Heart left ventricle (tissue), 16 donors: ENCODE data around the gene PANK4. TPM values are rescaled to one million over a fixed set of nuclear protein-coding genes. Genes with fewer than 3 reads are reported as not detected.

ENCODE experiments used
- ATAC-seq, 4 donors: fragments of 200-7000 bp; cut with Tn5 transposase; one replicate each; pipeline ENCODE4 v1.9.1; 2020 to 2022; ENCODE audit warnings: moderate library complexity in 4 of 4, mild to moderate bottlenecking in 3 of 4, moderate number of reproducible peaks in 1 of 4
- DNase-seq, 5 donors: peaks; one replicate each; pipeline ENCODE4 v3.0.0-alpha.2; 2020
- H3K27ac ChIP-seq, 12 donors: fragments of 200-600 bp; sonication (generic) in 4 of 12; one replicate each; pipeline versions ENCODE4 v1.5.0 to v1.8.0; 2016 to 2022; ENCODE audit warnings: mild to moderate bottlenecking in 2 of 12
- H3K27me3 ChIP-seq, 9 donors: fragments of 200-600 bp; sonication (generic) in 2 of 9; one replicate each; pipeline versions ENCODE4 v1.5.1 to v1.8.0; 2016 to 2022; ENCODE audit warnings: mild to moderate bottlenecking in 3 of 9
- H3K36me3 ChIP-seq, 9 donors: fragments of 200-600 bp; sonication (generic) in 2 of 9; one replicate each; pipeline versions ENCODE4 v1.5.0 to v1.8.0; 2018 to 2022; ENCODE audit warnings: mild to moderate bottlenecking in 2 of 9
- H3K4me1 ChIP-seq, 12 donors: fragments of 200-600 bp; sonication (generic) in 4 of 12; one replicate each; pipeline versions ENCODE4 v1.5.0 to v1.8.0; 2016 to 2022; ENCODE audit warnings: mild to moderate bottlenecking in 3 of 12
- H3K4me3 ChIP-seq, 12 donors: fragments of 200-600 bp; sonication (generic) in 4 of 12; one replicate each; pipeline versions ENCODE4 v1.5.0 to v1.8.0; 2017 to 2022; ENCODE audit warnings: mild to moderate bottlenecking in 9 of 12, moderate library complexity in 4 of 12
- H3K9me3 ChIP-seq, 12 donors: fragments of 200-600 bp; sonication (generic) in 4 of 12; one replicate each; pipeline versions ENCODE4 v1.5.0 to v1.8.0; 2016 to 2022; ENCODE audit warnings: mild to moderate bottlenecking in 1 of 12
- POLR2A ChIP-seq, 2 donors: fragments of 450-650 bp; IDR thresholded peaks; one replicate each; pipeline ENCODE4 v1.6.1; 2017; ENCODE audit warnings: antibody characterized with exemption in 2 of 2, mild to moderate bottlenecking in 2 of 2, moderate library complexity in 2 of 2
- WGBS, 4 donors: extraction: QIAGEN DNeasy Blood & Tissue Kit in 2 of 4; methylation state at CpG; one replicate each; pipeline versions ENCODE4 v1.1.5 to v1.1.7; 2013 to 2018; 5-methylcytosine and 5-hydroxymethylcytosine counted together
- intact Hi-C, 10 donors: fragments of 100-400 bp; cut with DNase I; formaldehyde crosslinking; loops; one replicate each; pipeline versions ENCODE4 v1.11.1 to v1.14.2; 2022
- polyA plus RNA-seq, 2 donors: library from polyadenylated mRNA; stranded (reverse); fragments of 200-250 nt; gene quantifications; one replicate each; pipeline ENCODE4 v1.2.3, GENCODE V29; 2013
- total RNA-seq, 9 donors: library from RNA; depleted of rRNA in 2 of 9; stranded (reverse); fragments of >200 nt in 2 of 9; fragmentation: NEBNext Ultra II Directional in 3 of 9; extraction: Animal tissue kit (Norgen Biotek cat#: 25700) in 3 of 9; gene quantifications; one replicate each; pipeline versions ENCODE4 v1.1.0 to v1.2.4, GENCODE V29; 2016 to 2023
- TF ChIP-seq, protein P1 (sequence below), 12 donors: fragments of 200-600 bp; sonication (generic) in 4 of 12; IDR thresholded peaks; one replicate each; pipeline versions ENCODE4 v1.5.0 to v1.8.0; 2018 to 2022; ENCODE audit warnings: antibody characterized with exemption in 12 of 12, mild to moderate bottlenecking in 5 of 12
- donor health status: ischemic (EF 13 %, LVEDD 7.1; RV severe dilation, severe dysfunction).
- donor health status: healthy with polysubstance abuse.
- donor health status: DM: no; HTN: yes; CAD: no.
- donor health status: DM: no; HTN: no; CAD: no.
- donor health status: ischemic (EF 25% LVEDD 6.9; RV normal size, moderate dysfunction).
- donor health status: ischemic (EF 25% LVEDD 5.7; RV mildly dilated, moderate dysfunction).
- donor health status: healthy.
- donor health status: DM: yes; HTN: yes; CAD: no.
- donor health status: ischemic (EF 35%, LVEDD 5.7; RV mildly dilated, moderate dysfunction).
- donor health status: nonischemic (EF 11% LVEDD 7.7; RV severe dilation, severe dysfunction).
- donor health status: DM: yes; HTN: yes; CAD: no.
- donor health status: PGD.
- donor health status: ischemic (EF 29% LVEDD 5.4; RV normal size, mild dysfunction).
- donor health status: nonischemic (EF 23%, LVEDD 6.1; RV moderate dilation, normal function).

PANK4 gene
- total and polyA plus RNA-seq, 11 donors, result 27.2 to 43.0 (median 34.4) TPM

DNA sequence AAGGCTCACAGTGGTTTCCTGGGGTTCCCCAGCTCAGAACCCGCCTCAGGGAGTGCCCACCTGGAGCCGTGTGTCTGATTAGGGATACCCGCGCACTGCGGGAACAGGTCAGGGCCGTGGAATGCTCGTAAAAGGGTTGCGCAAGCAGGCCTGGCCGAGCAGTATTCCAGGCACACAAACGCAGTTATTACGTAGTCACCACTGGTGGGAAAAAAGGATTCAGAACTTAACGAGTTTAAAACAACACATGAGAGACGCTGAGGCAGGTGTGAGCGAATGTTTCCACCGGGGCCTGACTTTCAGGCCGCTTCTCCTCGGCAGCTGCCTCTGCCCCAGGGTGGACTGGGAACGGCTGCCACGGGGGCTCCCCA, 32.1 kb downstream of the PANK4 start:
- H3K27me3 ChIP-seq, result peaks cover 0 to 19% (median 6%) of the 10 kb centered on the region in 9 donors
- intact Hi-C loops, result no loop called here
- no peak for TF ChIP-seq POLR2A (IDR thresholded peaks at IDR 0.05)
- TF ChIP-seq, protein P1, sequence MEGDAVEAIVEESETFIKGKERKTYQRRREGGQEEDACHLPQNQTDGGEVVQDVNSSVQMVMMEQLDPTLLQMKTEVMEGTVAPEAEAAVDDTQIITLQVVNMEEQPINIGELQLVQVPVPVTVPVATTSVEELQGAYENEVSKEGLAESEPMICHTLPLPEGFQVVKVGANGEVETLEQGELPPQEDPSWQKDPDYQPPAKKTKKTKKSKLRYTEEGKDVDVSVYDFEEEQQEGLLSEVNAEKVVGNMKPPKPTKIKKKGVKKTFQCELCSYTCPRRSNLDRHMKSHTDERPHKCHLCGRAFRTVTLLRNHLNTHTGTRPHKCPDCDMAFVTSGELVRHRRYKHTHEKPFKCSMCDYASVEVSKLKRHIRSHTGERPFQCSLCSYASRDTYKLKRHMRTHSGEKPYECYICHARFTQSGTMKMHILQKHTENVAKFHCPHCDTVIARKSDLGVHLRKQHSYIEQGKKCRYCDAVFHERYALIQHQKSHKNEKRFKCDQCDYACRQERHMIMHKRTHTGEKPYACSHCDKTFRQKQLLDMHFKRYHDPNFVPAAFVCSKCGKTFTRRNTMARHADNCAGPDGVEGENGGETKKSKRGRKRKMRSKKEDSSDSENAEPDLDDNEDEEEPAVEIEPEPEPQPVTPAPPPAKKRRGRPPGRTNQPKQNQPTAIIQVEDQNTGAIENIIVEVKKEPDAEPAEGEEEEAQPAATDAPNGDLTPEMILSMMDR (IDR thresholded peaks at IDR 0.05), result no peak
- 71 to 81% (median 76%) methylated on average over 19 of the region's 19 CpGs for WGBS, 4 donors
- H3K9me3 ChIP-seq, result peaks cover 0 to 2% (median 0%) of the 10 kb centered on the region in 12 donors
- H3K4me1 ChIP-seq, result no peaks in the 10 kb centered on the region
- no peak for ATAC-seq
- no peaks in the 10 kb centered on the region for H3K36me3 ChIP-seq
- H3K4me3 ChIP-seq, result no peak overlapping the region
- no peak for DNase-seq
- H3K27ac ChIP-seq, result no peak overlapping the region

DNA sequence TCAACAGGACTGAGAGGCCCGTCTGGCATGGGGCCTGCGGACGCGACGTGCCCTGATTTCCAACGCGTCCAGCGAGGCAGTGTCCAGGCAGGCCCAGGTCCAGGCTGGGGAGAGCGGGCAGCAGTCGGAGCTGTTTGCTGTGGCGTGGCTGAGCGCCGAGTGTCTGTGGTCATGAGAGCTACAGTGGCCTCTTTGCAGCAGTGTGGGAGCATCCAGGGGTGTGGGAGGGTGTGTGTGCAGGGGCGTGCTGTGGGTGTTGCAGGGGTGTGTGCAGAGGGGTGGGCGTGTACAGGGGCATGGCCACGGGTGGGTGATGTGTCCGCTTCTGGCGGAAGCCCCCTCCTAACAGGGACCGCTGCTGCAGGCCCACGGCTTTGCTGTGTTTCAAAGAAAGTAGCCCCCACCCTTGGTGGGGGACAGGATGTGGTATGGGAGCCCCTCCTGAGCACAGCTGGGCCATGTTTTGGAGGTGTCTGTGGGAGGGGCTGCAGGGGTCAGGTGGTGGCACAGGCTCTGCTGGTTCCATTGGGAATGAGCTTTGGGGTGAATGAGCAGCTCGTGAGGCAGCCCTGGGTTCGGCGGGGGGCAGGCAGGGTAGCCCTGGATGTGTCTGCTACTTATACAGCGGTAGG, 32.6 kb downstream of the PANK4 start:
- H3K4me1 ChIP-seq, result no peaks in the 10 kb centered on the region
- no peak overlapping the region for H3K27ac ChIP-seq
- ATAC-seq (no peak), DNase-seq (no peak)
- TF ChIP-seq, protein P1 (IDR thresholded peaks at IDR 0.05), result no peak
- TF ChIP-seq POLR2A (IDR thresholded peaks at IDR 0.05), result no peak
- peaks cover 0 to 7% (median 2%) of the 10 kb centered on the region in 12 donors for H3K9me3 ChIP-seq
- 71 to 81% (median 74%) methylated on average over 7 to 24 of the region's 24 CpGs for WGBS, 4 donors
- no peaks in the 10 kb centered on the region for H3K36me3 ChIP-seq
- no peak overlapping the region for H3K4me3 ChIP-seq
- intact Hi-C loops, result no loop called here
- H3K27me3 ChIP-seq, result peaks cover 0 to 14% (median 4%) of the 10 kb centered on the region in 9 donors

DNA sequence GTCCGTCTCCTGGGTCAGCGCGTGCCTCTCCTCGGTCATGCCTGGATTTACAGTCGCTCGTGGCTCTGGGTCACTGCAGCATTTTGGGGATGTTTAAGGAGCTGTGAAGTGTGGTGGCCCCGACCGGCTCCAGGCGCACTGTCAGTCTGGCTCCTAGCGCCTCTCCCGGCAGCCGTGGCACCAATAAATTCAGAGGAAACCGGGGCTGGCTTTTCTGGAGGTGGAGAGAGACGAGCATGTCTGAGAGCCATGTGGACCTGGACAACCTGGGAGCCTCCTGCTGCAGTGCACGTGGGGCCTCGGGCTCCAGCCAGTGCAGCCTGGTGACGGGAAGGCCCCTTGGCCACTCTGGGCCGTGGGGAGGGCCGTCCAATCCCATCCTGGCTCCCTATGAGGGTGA, 33.2 kb downstream of the PANK4 start:
- 55 to 76% (median 67%) methylated on average over 8 to 19 of the region's 19 CpGs for WGBS, 4 donors
- H3K36me3 ChIP-seq, result no peaks in the 10 kb centered on the region
- no peaks in the 10 kb centered on the region for H3K4me1 ChIP-seq
- H3K9me3 ChIP-seq, result peaks cover 0 to 13% (median 6%) of the 10 kb centered on the region in 12 donors
- ATAC-seq (no peak), DNase-seq (no peak)
- H3K27me3 ChIP-seq, result peaks cover 0 to 9% (median 0%) of the 10 kb centered on the region in 9 donors
- H3K4me3 ChIP-seq, result no peak overlapping the region
- TF ChIP-seq POLR2A (IDR thresholded peaks at IDR 0.05), result no peak
- TF ChIP-seq, protein P1 (IDR thresholded peaks at IDR 0.05), result no peak
- intact Hi-C loops, result no loop called here
- no peak overlapping the region for H3K27ac ChIP-seq

DNA sequence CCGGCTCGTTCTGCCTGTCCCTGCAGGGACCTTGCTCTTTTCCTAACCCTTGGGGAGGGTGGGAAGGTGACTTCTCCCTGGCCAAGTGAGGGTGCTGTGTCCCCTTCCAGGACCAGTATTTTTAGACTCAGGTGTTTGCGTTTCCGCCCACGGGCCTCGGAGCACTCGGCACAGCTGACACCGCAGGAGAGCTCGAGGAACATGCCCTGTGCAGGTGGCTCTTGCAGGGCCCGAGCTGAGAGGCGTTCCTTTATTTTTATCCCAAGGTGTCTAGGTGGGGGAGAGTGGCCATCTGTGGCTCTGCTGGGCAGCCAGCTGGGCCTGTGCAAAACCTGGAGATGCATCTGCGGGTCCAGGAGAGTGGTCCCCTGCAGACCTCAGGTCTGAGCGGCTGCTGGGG, 34.3 kb downstream of the PANK4 start:
- DNase-seq, result no peak

More for the DNA sequence above, 34.3 kb downstream of the PANK4 start:
- intact Hi-C loops, result no loop called here
- Histone ChIP-seq H3K36me3 (no peaks in the 10 kb centered on the region), H3K9me3 (peaks cover 0 to 16% (median 6%) of the 10 kb centered on the region in 12 donors), H3K27me3 (peaks cover 0 to 9% (median 0%) of the 10 kb centered on the region in 9 donors), H3K4me1 (no peaks in the 10 kb centered on the region), H3K27ac (no peak overlapping the region), H3K4me3 (no peak overlapping the region)
- ATAC-seq, result no peak
- TF ChIP-seq POLR2A (IDR thresholded peaks at IDR 0.05), result no peak
- TF ChIP-seq, protein P1 (IDR thresholded peaks at IDR 0.05), result no peak
- 58 to 63% (median 60%) methylated on average over 11 to 13 of the region's 13 CpGs for WGBS, 4 donors
